ENCODE results near the gene STPG3. TPM values are rescaled to one million over a fixed set of nuclear protein-coding genes. Genes with fewer than 3 reads are reported as not detected.

Gene STPG3
- total and polyA plus RNA-seq, 2 of the 4 experiments (the other 2 are of a cell fraction): not detected

DNA sequence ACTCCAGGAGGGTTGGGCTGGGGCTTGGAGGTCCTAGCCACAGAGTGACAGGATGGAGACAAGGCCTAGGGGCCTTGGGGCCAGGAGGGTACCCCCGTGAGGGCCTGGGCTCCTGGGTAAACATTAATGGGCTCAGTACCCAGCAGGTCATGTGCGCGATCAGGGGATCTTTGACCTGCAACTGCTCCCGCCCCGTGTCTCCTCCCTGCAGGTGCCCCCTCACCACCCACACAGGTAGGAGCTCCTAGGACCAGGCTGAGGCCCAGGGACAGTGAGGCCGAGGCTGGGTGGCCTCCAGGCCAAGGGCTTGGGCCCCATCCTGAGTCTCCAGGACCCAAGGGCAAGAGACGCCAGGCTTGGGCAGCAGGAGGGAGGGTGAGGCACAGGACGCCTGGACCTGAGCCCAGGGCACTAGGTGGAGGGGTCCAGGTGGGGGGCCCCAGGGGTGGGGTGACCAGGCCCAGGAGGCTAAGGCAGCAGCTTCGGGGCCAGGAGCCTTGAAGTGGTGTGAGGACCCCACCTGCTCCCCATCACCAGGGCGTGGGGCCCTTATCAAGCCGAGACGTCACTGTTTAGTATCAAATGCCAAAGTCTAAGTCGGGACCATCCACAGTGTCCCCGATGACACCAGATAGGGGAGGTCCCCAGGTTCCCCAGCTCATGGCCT lies 20.2 kb upstream of the STPG3 start, which contains the start of gene SLC34A3:
Gene SLC34A3 (plus strand): TSS at position 197 of the 667 bp plus-strand sequence. CDS start 802 bp downstream, outside the sequence.
- Histone ChIP-seq H2BK15ac (ENCODE audit: low read depth, low read length) (no peak within 1 kb of the TSS), H3K9ac (ENCODE audit: low read depth, low read length) (no peak within 1 kb of the TSS), H2BK120ac (ENCODE audit: low read depth, low read length) (no peak within 1 kb of the TSS), H3K4ac (ENCODE audit: low read depth, low read length) (no peak within 1 kb of the TSS), H4K20me1 (ENCODE audit: insufficient read depth, low read length) (no peaks in the 10 kb centered on the region), H3K9me1 (ENCODE audit: insufficient read depth, low read length) (no peaks in the 10 kb centered on the region), H4K5ac (ENCODE audit: low read depth, low read length) (no peak within 1 kb of the TSS), H2BK5ac (ENCODE audit: low read depth, low read length, poor library complexity, severe bottlenecking) (no peak within 1 kb of the TSS), H3K23ac (ENCODE audit: low read depth, low read length) (no peak within 1 kb of the TSS), H3K27me3 (ENCODE audit: control insufficient read depth, insufficient read depth, low read length) (peaks cover 1% of the 10 kb centered on the region; the same call in 1 of the 2 replicates), H4K8ac (ENCODE audit: low read depth in 2 of 2, low read length in 2 of 2) (no peak within 1 kb of the TSS), H3K9me3 (ENCODE audit: control insufficient read depth, insufficient read depth, low read length) (no peaks in the 10 kb centered on the region), H3K4me2 (ENCODE audit: low read depth, low read length) (no peak within 1 kb of the TSS), H3K36me3 (ENCODE audit: control insufficient read depth, insufficient read depth, low read length) (no peaks in the 10 kb centered on the region), H3K27ac (ENCODE audit: insufficient read depth, low read length) (no peak within 1 kb of the TSS), H3K4me1 (ENCODE audit: control insufficient read depth, insufficient read depth, low read length) (peaks cover 2% of the 10 kb centered on the region; the same call in 1 of the 2 replicates), H4K91ac (ENCODE audit: insufficient read depth, low read depth, low read length) (no peak within 1 kb of the TSS), H3K14ac (replicated peaks; ENCODE audit: low read depth, low read length) (no peak within 1 kb of the TSS), H3K4me3 (ENCODE audit: insufficient read depth, low read depth, low read length) (no peak within 1 kb of the TSS), H3K79me1 (ENCODE audit: low read depth in 1 of 2, low read length in 2 of 2) (no peaks in the 10 kb centered on the region), H3K56ac (ENCODE audit: extremely low read depth, insufficient read depth, low read length) (no peak within 1 kb of the TSS), H2AK5ac (ENCODE audit: low read depth, low read length) (no peak within 1 kb of the TSS), H2AFZ (replicated peaks; ENCODE audit: low read length, poor library complexity) (no peak within 1 kb of the TSS), H3K18ac (ENCODE audit: low read depth, low read length) (no peak within 1 kb of the TSS), H2BK20ac (ENCODE audit: low read depth, low read length) (no peak within 1 kb of the TSS), H2AK9ac (replicated peaks; ENCODE audit: low read depth, low read length, poor library complexity) (no peak within 1 kb of the TSS)
- dilution Hi-C loops (cut with HindIII; ENCODE audit: low sequenced_read_pairs, unreplicated experiment) (no loop called here), intact Hi-C loops (cut with micrococcal nuclease) (no loop called here), in situ Hi-C loops (cut with MboI; ENCODE audit: low sequenced_read_pairs) (no loop called here)
- WGBS, 2 experiments (ENCODE audit: extremely low coverage in 2 of 2, insufficient read length in 1 of 2): 61% methylated on average over 5 of the region's 14 CpGs; no CpG with 5 or more reads in 1 of the 2 experiments
- BruUV-seq (replicated peaks): no TSS peak
- POLR2A ChIA-PET (ENCODE audit: unreplicated experiment): interaction anchor here (0.6 kb wide), 1 partner anchor 30 kb away, joined by 16 read pairs; no protein-coding TSS in a partner anchor
- ATAC-seq (ENCODE audit: low read depth) (no peak), DNase-seq (no peak)
- CTCF ChIA-PET: no interaction called here
- TF ChIP-seq, protein P1, sequence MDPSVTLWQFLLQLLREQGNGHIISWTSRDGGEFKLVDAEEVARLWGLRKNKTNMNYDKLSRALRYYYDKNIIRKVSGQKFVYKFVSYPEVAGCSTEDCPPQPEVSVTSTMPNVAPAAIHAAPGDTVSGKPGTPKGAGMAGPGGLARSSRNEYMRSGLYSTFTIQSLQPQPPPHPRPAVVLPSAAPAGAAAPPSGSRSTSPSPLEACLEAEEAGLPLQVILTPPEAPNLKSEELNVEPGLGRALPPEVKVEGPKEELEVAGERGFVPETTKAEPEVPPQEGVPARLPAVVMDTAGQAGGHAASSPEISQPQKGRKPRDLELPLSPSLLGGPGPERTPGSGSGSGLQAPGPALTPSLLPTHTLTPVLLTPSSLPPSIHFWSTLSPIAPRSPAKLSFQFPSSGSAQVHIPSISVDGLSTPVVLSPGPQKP (IDR thresholded peaks at IDR 0.05; ENCODE audit: borderline replicate concordance, low read depth, low read length): no peak
- TF ChIP-seq CEBPB (IDR thresholded peaks at IDR 0.05; ENCODE audit: low read depth, low read length): no peak
- TF ChIP-seq SMC3 (IDR thresholded peaks at IDR 0.05; ENCODE audit: low read depth, low read length): no peak
- no peak for TF ChIP-seq MAZ (IDR thresholded peaks at IDR 0.05; ENCODE audit: borderline replicate concordance, low read depth, low read length)
- no peak for TF ChIP-seq POLR2A (IDR thresholded peaks at IDR 0.05; ENCODE audit: low read depth, low read length)

All from IMR-90 (cell line).